Adrenal gland (tissue), 12 donors: ENCODE results near the gene AP2A2. TPM values are rescaled to one million over a fixed set of nuclear protein-coding genes. Genes with fewer than 3 reads are reported as not detected.

Experiments
- DNase-seq, 7 donors: peaks; one replicate each; pipeline ENCODE4 v3.0.0-alpha.2; 2019 to 2020
- H3K27ac ChIP-seq, 5 donors: fragments of 200-600 bp; sonication (generic) in 4 of 5; 1 replicate in 3 of 5; 2 replicates in 2 of 5; pipeline versions ENCODE4 v1.5.1 to v1.8.0; 2016 to 2020; ENCODE audit warnings: mild to moderate bottlenecking in 1 of 5
- H3K27me3 ChIP-seq: fragments of 200-600 bp; 2 replicates; pipeline ENCODE4 v1.8.0; 2021
- H3K36me3 ChIP-seq, 2 donors: fragments of 200-600 bp; replicated peaks in 1 of 2; 1 replicate in 1 of 2; 2 replicates in 1 of 2; pipeline versions ENCODE4 v1.5.1 to v1.8.0; 2018 to 2022
- H3K4me1 ChIP-seq, 2 donors: fragments of 200-600 bp; replicated peaks in 1 of 2; 1 replicate in 1 of 2; 2 replicates in 1 of 2; pipeline versions ENCODE4 v1.5.1 to v1.8.0; 2018 to 2021
- H3K4me3 ChIP-seq, 4 donors: fragments of 200-600 bp; sonication (generic) in 3 of 4; one replicate each; pipeline ENCODE4 v1.5.1; 2016 to 2018
- H3K9me3 ChIP-seq, 3 donors: fragments of 200-600 bp; sonication (generic) in 1 of 3; replicated peaks in 1 of 3; 1 replicate in 2 of 3; 2 replicates in 1 of 3; pipeline versions ENCODE4 v1.5.1 to v1.8.0; 2016 to 2021
- CTCF ChIP-seq, 6 experiments: fragments of 450-650 bp in 4 of 6; fragments of 200-600 bp in 2 of 6; sonication (generic) in 1 of 6; IDR thresholded peaks; 1 replicate in 5 of 6; 2 replicates in 1 of 6; pipeline versions ENCODE4 v1.5.1 to v1.8.0; 2016 to 2021; ENCODE audit warnings: antibody characterized with exemption in 6 of 6, mild to moderate bottlenecking in 2 of 6, moderate library complexity in 1 of 6
- POLR2A ChIP-seq, 2 donors: fragments of 450-650 bp; IDR thresholded peaks; one replicate each; pipeline ENCODE4 v1.6.1; 2017; ENCODE audit warnings: antibody characterized with exemption in 2 of 2, mild to moderate bottlenecking in 2 of 2, moderate library complexity in 1 of 2
- WGBS, 4 donors: extraction: QIAGEN DNeasy Blood & Tissue Kit in 2 of 4; methylation state at CpG; one replicate each; pipeline versions ENCODE4 v1.1.5 to v1.1.7; 2013 to 2017; 5-methylcytosine and 5-hydroxymethylcytosine counted together
- intact Hi-C, 2 donors: fragments of 100-400 bp; cut with DNase I; formaldehyde crosslinking; loops; one replicate each; pipeline versions ENCODE4 v1.14.1 to v1.15.0; 2022 to 2023
- polyA plus RNA-seq, 3 donors: library from polyadenylated mRNA; stranded (reverse); fragments of 200-250 nt in 2 of 3; fragments of 350-450 nt in 1 of 3; fragmentation: Illumina TruSeq in 1 of 3; extraction: RNeasy Lipid Tissue Mini Kit (QIAGEN cat#74804) in 1 of 3; gene quantifications; one replicate each; pipeline ENCODE4 v1.2.3, GENCODE V29; 2013 to 2014
- total RNA-seq, 9 donors: library from RNA; depleted of rRNA in 4 of 9; stranded (reverse); fragments of >200 nt in 4 of 9; fragments of 120-200 nt in 1 of 9; fragmentation: NEBNext Ultra II Directional in 1 of 9; extraction: Animal tissue kit (Norgen Biotek cat#: 25700) in 1 of 9; gene quantifications; one replicate each; pipeline versions ENCODE4 v1.1.0 to v1.2.4, GENCODE V29; 2013 to 2023
- donor health status: healthy with polysubstance abuse.
- donor health status: Bipolar disorder and iron deficiency.
- donor health status: DM: yes; HTN: yes; CAD: no.
- donor health status: DM: no; HTN: no; CAD: no.
- donor health status: DM: no; HTN: no; CAD: no.
- donor health status: DM: yes; HTN: yes; CAD: no.

AP2A2 gene
- total and polyA plus RNA-seq, 12 donors: 15.3 to 115 (median 73.1) TPM

DNA sequence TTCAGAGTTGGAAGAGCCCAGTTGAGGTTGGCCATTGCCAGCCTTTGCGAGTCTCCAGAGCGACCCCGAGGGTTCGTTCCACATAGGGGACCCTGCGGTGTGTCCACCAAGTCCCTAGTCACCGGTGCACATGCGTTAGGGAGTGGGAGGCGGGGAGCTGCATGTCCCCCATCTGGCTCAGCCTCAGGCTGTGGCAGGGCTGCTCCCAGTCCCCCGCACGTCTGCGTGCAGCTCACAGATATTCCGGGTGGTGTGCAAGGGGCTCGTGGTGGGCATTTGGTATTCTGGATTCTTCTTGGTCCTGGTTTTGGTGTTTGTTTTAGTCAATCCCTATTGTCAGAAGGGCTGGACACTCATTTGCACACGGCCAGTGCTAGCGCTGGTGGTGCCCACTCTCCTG lies 62.0 kb downstream of the AP2A2 start:
- no peak for DNase-seq
- intact Hi-C loops: no loop called here
- no peaks in the 10 kb centered on the region for H3K4me1 ChIP-seq
- WGBS, 4 donors: 94 to 96% (median 95%) methylated on average over 12 to 15 of the region's 15 CpGs
- H3K9me3 ChIP-seq: no peaks in the 10 kb centered on the region
- H3K4me3 ChIP-seq: no peak overlapping the region
- peaks cover 0 to 77% of the 10 kb centered on the region in 2 donors for H3K36me3 ChIP-seq
- no peaks in the 10 kb centered on the region for H3K27me3 ChIP-seq
- H3K27ac ChIP-seq: no peak overlapping the region
- no peak for TF ChIP-seq CTCF (IDR thresholded peaks at IDR 0.05)
- no peak for TF ChIP-seq POLR2A (IDR thresholded peaks at IDR 0.05)

- Histone ChIP-seq H3K36me3 (peaks cover 0 to 87% of the 10 kb centered on the region in 2 donors), H3K4me3 (no peak overlapping the region), H3K4me1 (no peaks in the 10 kb centered on the region), H3K9me3 (no peaks in the 10 kb centered on the region), H3K27me3 (no peaks in the 10 kb centered on the region), H3K27ac (no peak overlapping the region)
- intact Hi-C loops: no loop called here
- DNase-seq: no peak
- WGBS, 4 donors: 88 to 90% (median 89%) methylated on average over 10 of the region's 10 CpGs
- TF ChIP-seq POLR2A (IDR thresholded peaks at IDR 0.05) (no peak), CTCF (IDR thresholded peaks at IDR 0.05) (no peak)
Observed at GRCh38 chr11:990101-990500, 64.4 kb downstream of the AP2A2 start.

GRCh38 chr11:991034-991433 lies 65.4 kb downstream of the AP2A2 start:
- no peak for DNase-seq
- Histone ChIP-seq H3K4me3 (no peak overlapping the region), H3K9me3 (no peaks in the 10 kb centered on the region), H3K27ac (no peak overlapping the region), H3K4me1 (no peaks in the 10 kb centered on the region), H3K27me3 (no peaks in the 10 kb centered on the region), H3K36me3 (peaks cover 0 to 81% of the 10 kb centered on the region in 2 donors)
- TF ChIP-seq POLR2A (IDR thresholded peaks at IDR 0.05): no peak
- no peak for TF ChIP-seq CTCF (IDR thresholded peaks at IDR 0.05)
- WGBS, 4 donors: 82 to 92% (median 87%) methylated on average over 10 to 12 of the region's 12 CpGs
- intact Hi-C loops: no loop called here

- TF ChIP-seq POLR2A (IDR thresholded peaks at IDR 0.05) (no peak), CTCF (IDR thresholded peaks at IDR 0.05) (no peak)
- Histone ChIP-seq H3K4me3 (no peak overlapping the region), H3K9me3 (no peaks in the 10 kb centered on the region), H3K27me3 (no peaks in the 10 kb centered on the region), H3K27ac (no peak overlapping the region), H3K4me1 (no peaks in the 10 kb centered on the region), H3K36me3 (peaks cover 0 to 73% of the 10 kb centered on the region in 2 donors)
- 84 to 88% (median 87%) methylated on average over 15 to 24 of the region's 24 CpGs for WGBS, 4 donors
- intact Hi-C loops: no loop called here
- DNase-seq: no peak
Observed at GRCh38 chr11:991711-992307, 66.1 kb downstream of the AP2A2 start.
